Activated naive CD4-positive, alpha-beta T cell treated with anti-CD3 and anti-CD28 coated beads, Interleukin-2, amount 50 U/mL, for 24 hours (primary cell): Measurements from ENCODE around the gene ANKRD13B.
A peak's percentile ranks its signal among the peaks of the same experiment; 100 is the strongest.
"Not testable (repeated sequence)": the region's sequence is repeated elsewhere in the genome, so short reads cannot be mapped to it uniquely, and the experiment has no call there.

Experiments used
- H3K27ac Mint-ChIP-seq: one replicate; pipeline ENCODE4 v1.8.0; 2021; ENCODE audit warnings: mild to moderate bottlenecking, mixed read lengths
- H3K27me3 Mint-ChIP-seq: one replicate; pipeline ENCODE4 v1.8.0; 2021; ENCODE audit warnings: mixed read lengths
- H3K36me3 Mint-ChIP-seq: one replicate; pipeline ENCODE4 v1.8.0; 2021; ENCODE audit warnings: mixed read lengths
- H3K4me1 Mint-ChIP-seq: one replicate; pipeline ENCODE4 v1.8.0; 2021; ENCODE audit warnings: mixed read lengths
- H3K4me3 Mint-ChIP-seq: one replicate; pipeline ENCODE4 v1.8.0; 2021; ENCODE audit warnings: mild to moderate bottlenecking, mixed read lengths
- H3K9me3 Mint-ChIP-seq: one replicate; pipeline ENCODE4 v1.8.0; 2021; ENCODE audit warnings: mixed read lengths

The ANKRD13B gene

DNA sequence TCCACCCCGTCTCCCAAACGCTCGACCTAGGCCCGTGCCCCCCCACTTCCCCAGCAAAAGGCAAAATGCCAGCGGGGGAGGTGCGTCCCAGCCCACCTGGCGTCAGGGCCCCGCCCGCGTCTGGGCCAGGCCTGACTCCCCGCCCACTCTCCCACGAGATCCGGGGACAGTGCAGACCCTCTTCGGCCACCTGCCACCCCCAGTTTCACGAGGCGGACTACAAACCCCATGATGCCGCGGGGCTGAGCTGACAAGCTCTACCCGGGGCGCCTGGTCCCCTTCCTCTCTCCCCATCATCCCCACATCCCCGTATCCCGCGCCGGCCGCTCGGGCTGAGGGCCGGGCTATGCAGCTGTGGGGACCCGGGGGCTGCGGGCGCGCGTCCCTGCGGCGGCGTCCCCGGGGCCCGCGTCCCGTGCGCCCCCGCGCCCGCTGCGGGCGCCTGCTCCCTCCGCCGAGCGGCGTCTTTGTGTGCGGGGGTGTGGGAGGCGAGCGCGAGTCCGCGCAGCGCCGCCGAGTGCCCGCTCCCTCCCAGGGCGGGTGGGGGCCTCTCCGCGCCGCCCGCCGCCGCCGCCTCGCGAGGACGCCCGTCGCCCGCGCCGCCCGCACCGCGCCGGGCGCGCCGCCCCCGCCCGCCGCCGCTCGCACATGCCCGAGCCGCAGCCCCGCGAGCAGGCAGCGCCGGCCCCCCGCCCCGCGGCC, at the start of gene ANKRD13B:
Gene ANKRD13B, plus strand, starts transcription at position 283 of the 702 bp plus-strand sequence. CDS start 490 bp downstream, outside the sequence.
- peak within 1 kb of the TSS; percentile 80 for H3K4me3 Mint-ChIP-seq
- peak within 1 kb of the TSS; percentile 41 for H3K27ac Mint-ChIP-seq
- no peaks in the 10 kb centered on the region for H3K27me3 Mint-ChIP-seq
- H3K9me3 Mint-ChIP-seq, result no peaks in the 10 kb centered on the region
- peaks cover 42% of the 10 kb centered on the region for H3K4me1 Mint-ChIP-seq
- no peaks in the 10 kb centered on the region for H3K36me3 Mint-ChIP-seq

DNA sequence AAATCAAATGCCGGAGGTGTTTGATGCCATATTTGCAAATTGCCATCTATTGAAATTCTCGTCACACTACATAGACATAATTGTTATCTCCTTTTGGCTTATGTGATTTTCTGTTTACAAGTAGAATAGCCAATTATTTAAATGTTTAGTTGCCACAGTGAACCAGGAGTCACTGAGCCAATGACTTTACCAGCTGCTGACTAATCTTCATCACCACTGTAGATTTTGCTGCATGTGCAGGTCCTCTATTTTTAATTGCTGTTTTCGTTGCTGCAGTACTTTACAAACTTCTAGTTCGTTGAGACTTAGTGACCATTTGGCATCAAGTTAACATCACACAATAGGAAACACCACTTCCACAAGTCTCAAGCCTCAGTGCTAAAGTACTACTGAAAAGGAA, 48.9 kb upstream of the ANKRD13B start:
- peaks cover 8% of the 10 kb centered on the region for H3K36me3 Mint-ChIP-seq
- H3K9me3 Mint-ChIP-seq, result no peaks in the 10 kb centered on the region
- H3K4me3 Mint-ChIP-seq, result no peak overlapping the region
- no peaks in the 10 kb centered on the region for H3K4me1 Mint-ChIP-seq
- no peaks in the 10 kb centered on the region for H3K27me3 Mint-ChIP-seq
- H3K27ac Mint-ChIP-seq, result no peak overlapping the region

DNA sequence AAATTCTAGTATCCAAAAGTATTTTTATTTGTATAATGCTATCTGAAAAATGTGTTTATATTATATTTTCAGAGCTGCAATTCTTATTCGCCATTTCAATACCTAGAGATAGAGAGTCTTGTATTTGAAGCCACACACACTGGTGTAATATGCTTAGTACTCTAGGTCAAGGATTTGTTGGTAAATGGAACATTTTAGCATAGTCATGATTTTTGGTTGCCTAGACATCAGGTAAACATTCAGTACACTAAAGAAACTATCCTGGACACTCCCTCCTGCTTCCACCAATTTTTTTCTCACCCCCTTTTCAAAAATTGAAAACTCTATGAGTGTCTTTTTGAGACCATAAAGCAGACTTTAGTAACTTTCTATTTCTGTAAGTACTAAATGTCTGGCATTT, 46.8 kb upstream of the ANKRD13B start:
- no peaks in the 10 kb centered on the region for H3K9me3 Mint-ChIP-seq
- no peak overlapping the region for H3K27ac Mint-ChIP-seq
- no peaks in the 10 kb centered on the region for H3K4me1 Mint-ChIP-seq
- no peak overlapping the region for H3K4me3 Mint-ChIP-seq
- H3K36me3 Mint-ChIP-seq, result peaks cover 5% of the 10 kb centered on the region
- no peaks in the 10 kb centered on the region for H3K27me3 Mint-ChIP-seq

- no peaks in the 10 kb centered on the region for H3K9me3 Mint-ChIP-seq
- peaks cover 5% of the 10 kb centered on the region for H3K36me3 Mint-ChIP-seq
- H3K4me3 Mint-ChIP-seq, result no peak overlapping the region
- H3K27ac Mint-ChIP-seq, result no peak overlapping the region
- no peaks in the 10 kb centered on the region for H3K4me1 Mint-ChIP-seq
- no peaks in the 10 kb centered on the region for H3K27me3 Mint-ChIP-seq
These were observed 46.1 kb upstream of the ANKRD13B start for GRCh38 chr17:29546830-29547229.

DNA sequence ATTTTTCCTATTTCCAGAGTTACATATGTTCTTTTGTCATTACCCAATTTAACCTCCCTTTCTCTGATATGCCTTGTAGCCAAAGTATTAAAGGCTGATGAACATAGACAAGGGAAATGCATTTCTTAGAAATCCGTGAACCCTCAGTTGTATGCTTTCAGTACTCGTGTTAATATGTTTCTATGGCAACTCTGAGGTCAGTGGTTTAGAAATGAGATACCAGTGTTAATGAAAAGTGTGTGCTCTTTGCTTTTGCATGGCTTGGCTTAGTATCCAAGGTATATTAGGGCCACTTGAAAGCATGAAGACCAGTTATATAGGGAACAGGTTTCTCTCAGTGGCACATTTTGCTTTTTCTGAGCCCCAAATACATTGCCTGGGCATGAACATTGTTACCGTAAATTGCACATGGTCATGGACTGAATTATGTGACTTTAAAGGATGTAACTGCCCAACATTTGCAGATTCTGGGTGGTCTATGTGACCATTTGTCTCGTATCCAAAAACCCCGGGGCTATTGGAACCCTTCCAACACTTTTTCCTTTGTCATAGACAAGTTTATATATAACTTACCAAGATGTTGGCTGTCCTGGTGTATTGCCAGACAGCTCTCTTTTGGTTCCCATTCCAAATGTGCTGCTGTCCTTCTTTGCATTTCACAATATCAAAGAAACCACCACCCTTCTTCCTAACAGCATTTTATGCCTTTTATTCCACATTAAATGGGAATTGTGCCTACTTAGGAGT, 43.6 kb upstream of the ANKRD13B start:
- H3K9me3 Mint-ChIP-seq, result no peaks in the 10 kb centered on the region
- no peaks in the 10 kb centered on the region for H3K27me3 Mint-ChIP-seq
- no peaks in the 10 kb centered on the region for H3K4me1 Mint-ChIP-seq
- no peak overlapping the region for H3K4me3 Mint-ChIP-seq
- no peaks in the 10 kb centered on the region for H3K36me3 Mint-ChIP-seq
- H3K27ac Mint-ChIP-seq, result no peak overlapping the region

- Mint-ChIP-seq H3K4me3 (no peak overlapping the region), H3K36me3 (peaks cover 1% of the 10 kb centered on the region), H3K27ac (no peak overlapping the region), H3K4me1 (peaks cover 11% of the 10 kb centered on the region), H3K27me3 (no peaks in the 10 kb centered on the region), H3K9me3 (no peaks in the 10 kb centered on the region)
These were observed 37.1 kb upstream of the ANKRD13B start for GRCh38 chr17:29555840-29556239.

GRCh38 chr17:29557085-29557738, 35.7 kb upstream of the ANKRD13B start:
- H3K27me3 Mint-ChIP-seq, result no peaks in the 10 kb centered on the region
- no peaks in the 10 kb centered on the region for H3K9me3 Mint-ChIP-seq
- H3K4me1 Mint-ChIP-seq, result peaks cover 15% of the 10 kb centered on the region
- peaks cover 1% of the 10 kb centered on the region for H3K36me3 Mint-ChIP-seq
- no peak overlapping the region for H3K4me3 Mint-ChIP-seq
- no peak overlapping the region for H3K27ac Mint-ChIP-seq

GRCh38 chr17:29557739-29558116, 35.2 kb upstream of the ANKRD13B start:
- Mint-ChIP-seq H3K4me3 (no peak overlapping the region), H3K4me1 (peaks cover 20% of the 10 kb centered on the region), H3K9me3 (no peaks in the 10 kb centered on the region), H3K27me3 (no peaks in the 10 kb centered on the region), H3K27ac (no peak overlapping the region), H3K36me3 (peaks cover 1% of the 10 kb centered on the region)

DNA sequence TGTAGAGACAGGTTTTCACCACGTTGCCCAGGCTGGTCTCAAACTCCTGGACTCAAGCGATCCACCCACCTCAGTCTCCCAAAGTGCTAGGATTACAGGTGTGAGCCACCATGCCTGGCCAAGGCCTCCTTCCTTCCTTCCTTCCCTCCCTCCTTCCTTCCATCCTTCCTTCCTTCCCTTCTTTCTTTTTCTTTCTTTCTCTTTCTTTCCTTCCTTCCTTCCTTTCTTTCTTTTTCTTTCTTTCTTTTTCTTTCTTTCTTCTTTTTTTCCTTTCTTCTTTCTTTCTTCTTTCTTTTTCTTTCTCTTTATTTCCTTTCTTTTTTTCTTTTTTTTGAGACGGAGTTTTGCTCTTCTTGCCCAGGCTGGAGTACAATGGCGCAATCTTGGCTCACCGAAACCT, 34.8 kb upstream of the ANKRD13B start:
- not testable (repeated sequence) for H3K9me3 Mint-ChIP-seq, H3K27me3 Mint-ChIP-seq, H3K4me3 Mint-ChIP-seq, H3K36me3 Mint-ChIP-seq
- Mint-ChIP-seq H3K4me1 (peaks cover 21% of the 10 kb centered on the region), H3K27ac (peak overlapping the region; percentile 41)

- no peak overlapping the region for H3K4me3 Mint-ChIP-seq
- no peaks in the 10 kb centered on the region for H3K27me3 Mint-ChIP-seq
- no peaks in the 10 kb centered on the region for H3K9me3 Mint-ChIP-seq
- no peak overlapping the region for H3K27ac Mint-ChIP-seq
- H3K4me1 Mint-ChIP-seq, result peaks cover 29% of the 10 kb centered on the region
- H3K36me3 Mint-ChIP-seq, result peaks cover 1% of the 10 kb centered on the region
These were observed 33.3 kb upstream of the ANKRD13B start for GRCh38 chr17:29559640-29560039.

DNA sequence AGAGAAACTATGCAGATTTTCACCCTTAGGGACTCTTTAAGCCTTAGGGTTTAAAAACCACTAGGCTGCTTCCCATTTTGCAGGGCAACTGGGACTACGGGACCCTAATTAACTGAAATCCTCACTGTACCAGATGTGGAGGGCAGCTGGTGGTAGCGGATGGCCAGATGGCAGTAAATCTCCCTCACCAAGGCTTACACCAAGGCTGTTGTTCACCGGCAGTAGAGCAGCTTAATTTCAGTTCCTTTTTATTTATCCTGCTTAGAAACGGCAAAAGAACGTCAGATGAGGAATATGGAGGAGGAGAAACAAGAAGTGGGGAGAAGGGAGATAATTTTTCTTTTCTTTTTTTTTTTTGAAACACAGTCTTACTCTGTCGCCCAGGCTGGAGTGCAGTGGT, 32.6 kb upstream of the ANKRD13B start:
- Mint-ChIP-seq H3K4me1 (peaks cover 29% of the 10 kb centered on the region), H3K27me3 (no peaks in the 10 kb centered on the region), H3K36me3 (peaks cover 1% of the 10 kb centered on the region), H3K27ac (no peak overlapping the region), H3K9me3 (no peaks in the 10 kb centered on the region), H3K4me3 (no peak overlapping the region)

- H3K4me3 Mint-ChIP-seq, result no peak overlapping the region
These were observed 31.1 kb upstream of the ANKRD13B start for GRCh38 chr17:29561554-29562517.

DNA sequence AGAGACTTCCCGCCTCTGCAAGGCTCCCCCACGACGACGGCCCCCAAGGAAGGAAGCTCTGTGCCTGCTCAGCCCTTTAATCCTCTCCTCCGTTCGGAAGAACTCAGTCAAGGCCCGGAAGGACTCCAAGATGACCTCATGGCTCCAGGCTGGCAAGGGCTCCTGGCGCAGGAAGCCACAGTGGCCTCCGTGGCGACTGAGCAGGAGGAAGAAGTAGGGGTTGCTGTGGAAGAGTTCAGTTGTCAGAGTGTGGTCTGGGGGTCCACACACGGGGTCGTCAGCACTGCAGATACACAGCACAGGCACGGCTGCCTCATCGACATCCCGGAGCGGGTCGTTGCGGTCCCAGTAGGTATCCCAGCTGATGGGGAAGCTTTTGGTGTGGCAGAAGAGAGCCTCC, 30.3 kb upstream of the ANKRD13B start:
- no peaks in the 10 kb centered on the region for H3K9me3 Mint-ChIP-seq
- peaks cover 1% of the 10 kb centered on the region for H3K36me3 Mint-ChIP-seq
- peaks cover 27% of the 10 kb centered on the region for H3K4me1 Mint-ChIP-seq
- peak overlapping the region; percentile 62 for H3K27ac Mint-ChIP-seq
- H3K4me3 Mint-ChIP-seq, result no peak overlapping the region
- H3K27me3 Mint-ChIP-seq, result no peaks in the 10 kb centered on the region

More at GRCh38 chr17:29561554-29562517, 31.1 kb upstream of the ANKRD13B start:
- Mint-ChIP-seq H3K27ac (no peak overlapping the region), H3K36me3 (peaks cover 1% of the 10 kb centered on the region), H3K27me3 (no peaks in the 10 kb centered on the region), H3K9me3 (no peaks in the 10 kb centered on the region), H3K4me1 (peaks cover 35% of the 10 kb centered on the region)

DNA sequence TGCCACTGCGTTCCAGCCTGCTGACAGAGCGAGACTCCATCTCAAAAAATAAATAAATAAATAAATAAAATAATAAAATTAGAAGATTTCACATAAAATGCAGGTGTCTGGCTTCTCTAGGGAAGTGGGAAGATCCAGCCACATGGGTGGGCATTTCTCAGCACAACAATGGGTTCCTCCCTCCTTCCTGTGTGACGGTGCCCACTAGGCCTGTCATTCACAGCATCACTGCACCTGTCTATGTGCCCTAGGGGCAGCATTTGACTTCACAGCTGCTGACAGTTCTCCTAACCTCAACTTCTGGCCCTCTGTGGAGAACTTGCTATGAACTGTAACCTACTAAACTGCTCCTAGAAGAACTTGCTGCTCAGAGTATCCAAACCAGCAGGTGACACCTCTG, 29.1 kb upstream of the ANKRD13B start:
- Mint-ChIP-seq H3K27ac (no peak overlapping the region), H3K4me3 (no peak overlapping the region), H3K36me3 (peaks cover 1% of the 10 kb centered on the region), H3K4me1 (peaks cover 25% of the 10 kb centered on the region), H3K9me3 (no peaks in the 10 kb centered on the region), H3K27me3 (no peaks in the 10 kb centered on the region)
